GM19035 (cell line): ENCODE data around the gene GNA15.
"Not testable (repeated sequence)": the region's sequence is repeated elsewhere in the genome, so short reads cannot be mapped to it uniquely, and the experiment has no call there.

Source experiments
- ATAC-seq: cut with Tn5 transposase; IDR thresholded peaks from one replicate; pipeline ENCODE4 v1.9.1; 2021; ENCODE audit not compliant: unreplicated experiment

GNA15 gene

DNA sequence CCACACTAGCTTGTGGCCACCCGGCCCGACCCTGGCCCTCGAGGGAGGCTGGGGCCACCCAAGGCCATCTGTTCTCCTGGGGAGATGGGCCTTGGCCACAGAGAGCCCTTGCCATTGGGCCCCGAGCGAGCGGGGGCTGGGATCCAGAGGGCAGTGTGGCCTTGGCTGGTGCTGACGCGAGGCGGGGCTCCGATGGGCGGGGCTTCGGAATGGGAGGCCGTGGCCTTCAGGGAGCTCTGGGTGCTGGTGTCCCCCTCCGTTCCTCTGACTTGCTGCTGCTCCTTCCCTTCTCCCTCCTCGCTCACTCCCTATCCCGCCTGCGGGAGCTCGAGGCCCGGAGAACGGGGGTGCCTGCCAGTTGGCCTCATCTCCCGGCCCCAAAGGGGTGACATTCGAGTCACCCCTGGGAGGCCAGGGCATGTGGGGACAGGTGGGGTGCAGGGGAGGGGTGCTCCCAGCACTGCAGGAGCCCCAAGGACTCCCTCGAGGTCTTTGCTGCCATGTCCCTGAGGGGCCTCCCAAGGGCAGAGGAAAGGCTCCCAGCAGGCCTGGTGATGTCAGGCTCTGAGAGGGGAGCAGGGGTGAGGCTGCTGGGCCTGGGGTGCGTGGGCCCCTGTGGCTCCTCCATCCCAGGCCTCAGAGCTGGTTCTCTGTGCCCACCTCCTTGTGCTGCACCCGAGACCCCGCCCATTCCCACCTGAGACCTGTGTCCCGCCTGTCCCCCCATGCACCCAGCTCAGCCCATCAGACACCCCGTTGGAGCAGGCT, 54.1 kb downstream of the GNA15 start:
- ATAC-seq, result no peak

DNA sequence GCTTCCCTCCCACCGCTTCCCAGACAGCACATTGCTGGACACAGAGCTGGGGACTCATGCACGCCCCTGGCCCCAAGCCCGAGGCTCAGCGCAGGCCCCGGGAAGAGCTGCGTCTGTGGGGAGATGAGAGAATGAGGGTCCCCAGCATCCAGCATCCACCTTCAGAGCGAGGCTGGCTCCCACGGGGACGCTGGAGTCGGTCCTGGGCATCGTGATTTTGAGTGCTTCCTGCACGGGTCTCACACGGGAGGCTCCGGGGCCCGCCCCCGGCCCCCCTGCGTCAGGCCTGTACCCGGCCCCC, 54.6 kb downstream of the GNA15 start:
- no peak for ATAC-seq

DNA sequence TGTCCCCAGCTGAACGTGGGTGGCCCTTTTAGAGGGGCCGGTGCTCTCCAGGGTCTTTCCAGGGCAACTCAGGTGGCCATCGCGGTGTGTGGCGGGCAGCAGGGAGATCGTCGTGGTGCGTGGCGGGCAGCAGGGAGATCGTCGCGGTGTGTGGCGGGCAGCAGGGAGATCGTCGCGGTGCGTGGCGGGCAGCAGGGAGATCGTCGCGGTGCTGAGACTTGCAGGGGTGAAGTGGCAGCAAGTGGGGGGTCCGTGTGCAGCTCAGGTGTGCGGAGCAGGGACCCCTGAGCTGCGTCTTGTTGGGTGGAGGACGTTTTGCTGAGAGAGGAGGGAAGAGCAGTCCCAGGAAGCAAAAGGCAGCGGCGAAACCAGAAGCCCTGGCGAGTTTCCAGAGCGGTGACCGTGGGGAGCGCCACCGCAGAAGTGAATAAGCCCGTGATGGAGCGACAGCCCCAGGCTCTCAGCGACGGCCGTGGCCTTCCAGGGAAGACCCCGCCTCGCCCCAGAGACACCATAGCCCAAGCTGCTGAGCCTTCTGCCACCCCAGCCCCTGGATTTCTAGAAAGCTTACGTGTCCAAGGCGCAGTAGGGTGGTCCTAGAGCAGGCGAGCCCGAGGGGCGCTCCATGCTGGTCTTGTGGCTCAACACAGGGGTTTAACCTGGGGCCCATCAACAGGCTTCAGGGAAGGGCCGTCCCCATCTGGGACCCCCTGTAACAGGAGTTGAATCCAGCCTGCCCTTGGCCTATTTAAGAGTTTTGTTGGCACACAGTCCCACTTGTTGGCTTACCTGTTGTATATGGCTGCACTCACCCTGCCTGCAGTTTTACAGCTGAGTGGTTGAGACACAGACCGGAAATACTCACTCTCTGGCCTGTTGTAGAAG, 55.3 kb downstream of the GNA15 start:
- ATAC-seq, result no peak

DNA sequence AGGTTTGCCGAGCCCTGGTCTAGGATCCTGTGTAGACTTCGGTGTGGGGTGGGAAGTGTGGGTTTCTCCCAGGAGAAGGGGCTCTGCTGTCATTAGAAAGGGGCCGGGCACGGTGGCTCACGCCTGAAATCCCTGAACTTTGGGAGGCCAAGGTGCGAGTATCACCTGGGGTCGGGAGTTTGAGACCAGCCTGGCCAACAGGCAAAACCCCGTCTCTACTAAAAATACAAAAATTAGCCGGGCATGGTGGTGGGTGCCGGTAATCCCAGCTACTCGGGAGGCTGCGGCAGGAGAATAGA, 55.9 kb downstream of the GNA15 start:
- ATAC-seq, result not testable (repeated sequence)

DNA sequence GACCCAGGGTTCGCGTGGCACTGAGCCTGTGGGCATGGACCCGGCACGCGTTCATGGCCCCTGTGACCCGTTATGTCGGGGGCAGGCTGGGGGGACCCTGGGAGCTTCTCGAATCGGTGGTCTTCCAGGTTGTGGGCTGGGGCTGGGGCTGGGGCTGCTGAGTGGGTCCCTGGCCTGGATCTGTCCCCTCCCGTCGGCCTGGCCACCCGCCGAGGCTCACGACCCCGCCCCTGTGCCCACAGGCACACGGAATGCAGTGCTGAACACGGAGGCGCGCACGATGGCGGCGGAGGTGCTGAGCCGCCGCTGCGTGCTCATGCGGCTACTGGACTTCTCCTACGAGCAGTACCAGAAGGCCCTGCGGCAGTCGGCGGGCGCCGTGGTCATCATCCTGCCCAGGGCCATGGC, 56.4 kb downstream of the GNA15 start:
- no peak for ATAC-seq

DNA sequence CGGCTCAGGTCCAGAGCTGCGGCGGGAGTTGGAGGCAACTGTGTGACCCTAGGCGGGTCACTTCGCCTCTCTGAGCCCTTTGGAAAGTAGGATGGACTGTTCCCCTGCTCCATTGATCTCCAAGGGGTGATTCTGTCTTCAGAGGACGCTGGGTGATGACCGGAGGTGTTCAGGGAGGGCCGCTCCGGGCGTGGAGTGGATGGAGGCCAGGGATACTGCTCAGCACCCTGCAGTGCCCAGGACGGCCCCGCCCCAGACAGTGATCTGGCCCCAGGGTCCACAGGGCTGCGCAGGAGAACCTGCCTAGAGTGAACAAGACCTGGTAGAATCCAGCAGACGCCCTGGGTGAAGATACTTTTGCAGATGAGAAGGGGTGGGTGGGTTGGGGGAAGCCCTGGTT, 56.9 kb downstream of the GNA15 start:
- no peak for ATAC-seq

DNA sequence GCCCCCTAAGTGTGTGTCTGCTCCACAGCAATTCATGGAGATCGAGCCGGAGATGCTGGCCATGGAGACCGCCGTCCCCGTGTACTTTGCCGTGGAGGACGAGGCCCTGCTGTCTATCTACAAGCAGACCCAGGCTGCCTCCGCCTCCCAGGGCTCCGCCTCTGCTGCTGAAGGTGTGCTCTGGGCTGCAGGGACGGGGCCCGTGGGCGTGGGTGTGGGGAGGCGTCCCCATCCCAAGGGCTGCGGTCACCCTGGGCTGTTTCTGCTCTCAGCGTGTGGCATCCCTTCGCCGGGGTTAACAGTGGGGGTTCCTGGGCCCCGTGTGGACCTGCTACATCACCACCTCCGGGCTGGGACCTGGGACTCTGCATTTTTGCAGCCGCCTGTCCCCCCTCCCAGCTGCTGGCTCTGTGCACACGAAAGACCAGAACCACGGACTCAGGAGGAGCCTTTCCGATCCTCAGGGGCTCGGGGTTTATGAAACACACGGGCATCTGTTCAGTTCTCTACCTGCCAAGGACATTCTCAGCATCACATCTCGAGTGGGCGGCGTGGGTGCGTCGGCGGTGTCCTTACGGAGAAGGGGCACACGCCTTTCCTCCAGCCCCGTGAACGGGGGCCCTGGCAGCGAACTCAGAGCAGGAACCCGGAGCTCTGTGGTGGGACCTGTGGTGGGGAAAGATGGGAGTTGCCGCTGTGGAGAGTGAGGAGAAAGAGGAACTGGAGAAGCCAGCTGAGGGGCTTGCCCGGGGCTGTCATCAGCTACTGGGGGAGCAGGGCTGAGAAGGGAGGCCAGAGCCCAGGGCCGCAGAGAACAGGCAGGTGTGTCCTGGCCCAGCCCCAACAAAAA, 57.6 kb downstream of the GNA15 start:
- ATAC-seq, result no peak

DNA sequence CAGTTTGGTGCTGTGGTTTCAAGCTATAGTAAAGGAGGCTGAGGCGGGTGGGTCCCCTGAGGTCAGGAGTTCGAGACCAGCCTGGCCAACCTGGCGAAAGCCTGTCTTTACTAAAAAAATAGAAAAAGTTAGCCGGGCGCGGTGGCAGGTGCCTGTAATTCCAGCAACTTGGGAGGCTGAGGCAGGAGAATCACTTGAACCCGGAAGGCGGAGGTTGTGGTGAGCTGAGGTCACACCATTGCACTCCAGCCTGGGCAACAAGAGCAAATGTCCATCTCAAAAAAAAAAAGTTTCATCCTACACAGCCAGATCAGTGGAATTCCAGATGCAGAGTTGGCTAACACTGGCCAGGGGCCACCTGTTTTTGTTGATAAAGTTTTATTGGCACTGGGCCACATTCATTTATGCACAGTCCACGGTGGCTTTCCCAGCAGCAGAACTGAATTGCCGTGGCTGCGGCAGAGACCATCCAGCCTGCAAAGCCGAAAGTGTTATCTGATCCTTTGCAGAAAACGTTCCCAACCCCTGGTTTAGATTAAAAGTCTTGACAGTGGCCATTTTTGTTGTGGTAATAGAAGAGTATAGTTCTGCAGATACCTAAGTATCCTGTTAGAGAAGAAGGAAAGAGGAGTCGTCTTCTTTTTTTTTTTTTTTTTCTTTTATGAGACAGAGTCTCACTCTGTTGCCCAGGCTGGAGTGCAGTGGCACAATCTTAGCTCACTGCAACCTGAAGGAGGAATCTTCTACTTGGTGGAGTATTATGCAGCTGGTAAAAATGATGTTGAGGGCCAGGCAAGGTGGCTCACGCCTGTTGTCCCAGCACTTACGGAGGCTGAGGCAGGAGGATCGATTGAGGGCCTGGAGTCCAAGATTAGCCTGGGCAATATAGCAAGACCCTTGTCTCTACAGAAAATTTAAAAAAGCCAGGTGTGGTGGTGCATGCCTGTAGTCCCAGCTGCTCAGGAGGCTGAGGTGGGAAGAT, 58.6 kb downstream of the GNA15 start:
- ATAC-seq, result no peak

DNA sequence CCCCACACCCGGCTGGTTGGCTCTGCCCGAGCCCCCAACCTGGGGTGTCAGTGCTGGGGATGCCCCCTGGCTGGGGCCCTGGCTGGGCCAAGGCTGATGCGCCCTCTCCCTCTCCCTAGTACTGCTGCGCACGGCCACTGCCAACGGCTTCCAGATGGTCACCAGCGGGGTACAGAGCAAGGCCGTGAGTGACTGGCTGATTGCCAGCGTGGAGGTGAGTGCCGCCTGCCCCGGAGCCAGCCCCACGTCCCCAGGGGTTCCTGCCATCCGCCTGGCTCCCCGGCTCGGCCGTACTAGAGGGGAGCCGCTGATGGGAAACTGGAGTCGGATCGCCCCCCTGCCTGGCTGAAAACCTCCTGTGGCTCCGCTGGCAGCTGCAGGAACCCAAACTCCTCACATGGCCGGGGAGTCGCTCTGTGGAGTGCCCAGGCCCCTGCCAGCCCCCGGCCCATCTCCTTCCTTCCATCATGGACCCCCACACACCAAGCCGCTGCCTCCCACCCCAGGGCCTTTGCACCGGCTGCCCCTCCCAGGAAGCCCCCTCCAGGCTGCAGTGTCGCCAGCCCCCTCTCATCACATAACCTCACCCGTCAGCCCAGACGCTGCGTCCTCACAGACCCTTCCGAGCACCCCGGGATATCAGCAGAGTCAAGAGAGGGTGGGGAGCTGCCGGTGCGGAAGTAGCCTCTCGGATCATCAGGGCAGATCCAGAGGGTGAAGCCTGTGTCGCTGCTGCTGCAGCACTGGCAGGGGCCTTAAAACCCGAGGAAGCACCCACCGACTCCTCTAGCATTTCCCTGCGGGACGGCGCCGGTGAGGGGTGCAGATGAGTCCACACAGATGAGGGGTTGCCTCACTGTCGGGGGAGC, 60.5 kb downstream of the GNA15 start:
- ATAC-seq, result no peak

DNA sequence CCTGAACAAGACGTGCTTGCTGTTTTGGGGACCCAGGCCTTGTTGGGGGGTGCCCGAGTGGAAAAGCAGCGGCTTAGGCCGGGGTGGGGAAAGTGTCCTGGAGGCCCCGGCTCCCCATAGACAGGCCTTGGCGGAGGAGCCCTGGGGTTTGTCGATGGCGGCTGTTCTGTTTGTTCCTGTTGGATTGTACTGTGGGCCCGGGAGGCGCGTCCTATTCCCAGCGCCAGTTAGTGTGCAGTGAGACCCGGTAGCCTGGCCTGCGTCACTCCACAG, 61.0 kb downstream of the GNA15 start:
- ATAC-seq, result no peak

DNA sequence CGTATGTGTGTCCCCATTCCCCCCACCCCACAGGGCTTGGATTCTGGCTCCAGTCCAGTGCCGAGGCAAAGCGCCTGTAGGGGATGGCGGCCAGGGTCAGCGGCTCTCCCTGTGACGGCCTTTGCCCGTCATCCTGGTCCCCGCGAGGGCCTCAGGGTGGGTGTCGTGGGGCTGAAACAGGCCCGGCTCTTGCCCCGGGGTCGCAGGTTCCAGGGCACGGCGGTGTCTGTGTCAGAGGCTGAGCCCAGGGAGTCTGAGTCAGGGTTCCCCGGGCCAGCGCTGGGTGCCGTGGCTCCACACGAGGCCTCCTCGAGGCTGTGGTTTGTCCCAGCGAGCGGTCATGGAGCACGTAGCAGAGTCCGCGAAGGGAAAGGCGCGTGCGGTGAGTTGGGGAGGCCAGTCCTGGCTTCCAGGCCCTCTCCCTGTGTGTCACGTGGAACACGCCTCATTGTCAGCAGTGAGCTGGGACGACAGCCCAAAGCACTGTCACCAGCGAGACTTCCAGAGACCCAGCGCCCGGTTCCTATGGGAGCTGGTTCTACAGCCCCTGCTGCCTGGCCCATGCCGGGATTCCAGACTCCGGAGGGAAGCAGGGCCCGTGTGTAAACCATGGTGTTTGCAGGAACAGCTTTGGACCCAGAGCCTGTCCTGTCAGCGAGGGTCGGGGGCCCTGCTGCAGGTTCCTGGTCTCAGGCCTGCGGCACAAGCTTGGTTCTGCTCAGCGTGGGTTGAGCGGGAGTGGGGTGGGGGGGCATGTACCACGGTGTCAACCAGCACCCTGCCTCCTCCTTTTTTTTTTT, 63.3 kb downstream of the GNA15 start:
- ATAC-seq, result no peak

DNA sequence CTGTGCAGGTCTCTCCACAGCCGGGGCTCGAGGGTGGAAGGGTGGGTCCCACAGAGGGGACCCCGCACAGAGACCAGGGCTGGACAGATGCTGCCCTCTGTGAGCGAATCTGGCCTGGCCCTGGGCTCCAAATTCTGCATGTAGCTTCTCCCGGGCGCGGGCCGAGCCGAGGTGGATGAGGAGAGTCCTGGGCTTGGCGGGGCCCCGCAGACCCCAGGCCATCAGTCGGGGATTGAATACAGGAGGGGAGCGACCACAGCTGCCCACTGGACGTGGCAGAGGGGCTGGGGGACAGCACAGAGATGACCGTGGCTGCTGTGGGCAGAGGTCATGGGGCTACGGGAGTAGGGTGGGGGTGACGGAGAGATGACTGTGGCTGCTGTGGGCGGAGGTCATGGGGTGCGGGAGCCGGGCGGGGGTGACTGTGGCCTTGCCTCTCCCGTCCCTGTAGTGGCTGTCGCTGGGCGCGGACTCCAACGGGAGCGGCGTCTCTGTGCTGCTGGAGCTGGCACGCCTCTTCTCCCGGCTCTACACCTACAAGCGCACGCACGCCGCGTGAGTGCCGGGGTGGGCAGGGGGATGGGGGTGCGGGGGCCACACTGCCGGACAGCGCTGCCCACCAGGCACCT, 65.4 kb downstream of the GNA15 start:
- no peak for ATAC-seq

DNA sequence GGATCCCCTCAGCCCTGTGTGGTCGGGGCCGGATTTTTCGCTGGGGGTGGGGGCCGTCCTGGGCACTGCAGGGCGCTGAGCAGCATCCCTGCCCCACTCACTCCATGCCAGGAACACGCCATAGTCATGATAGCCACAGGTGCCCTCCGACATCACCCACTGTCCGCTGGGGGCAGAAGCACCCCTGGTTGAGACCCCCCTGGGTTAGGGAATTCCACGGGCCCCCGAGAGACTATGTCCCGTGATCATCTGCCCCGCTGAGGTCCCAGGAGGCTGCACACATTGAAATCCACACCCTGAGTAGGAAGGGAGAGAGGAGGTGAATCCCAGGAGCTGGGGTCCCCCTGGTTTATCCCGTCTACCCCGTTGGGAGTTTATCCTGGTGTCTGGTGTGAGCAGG, 66.1 kb downstream of the GNA15 start:
- no peak for ATAC-seq

DNA sequence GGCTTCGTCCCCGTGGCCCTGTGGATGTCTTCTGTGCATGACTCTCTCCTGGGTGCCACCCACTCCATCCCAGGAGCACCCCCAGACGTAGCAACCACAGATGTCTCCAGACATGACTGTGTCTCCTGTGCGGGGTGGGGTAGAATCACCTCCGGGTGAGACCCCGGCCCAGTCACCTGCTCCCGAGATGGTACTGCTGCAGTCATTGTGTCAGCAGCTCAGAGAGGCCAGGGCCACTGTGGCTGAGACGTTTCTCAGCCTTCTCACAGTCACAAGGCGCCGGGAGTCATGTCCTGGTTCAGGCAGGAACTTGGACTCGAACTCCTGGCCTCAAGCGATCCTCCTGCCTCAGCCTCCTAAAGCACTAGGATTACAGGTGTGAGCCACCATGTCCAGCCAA, 66.5 kb downstream of the GNA15 start:
- ATAC-seq, result no peak

DNA sequence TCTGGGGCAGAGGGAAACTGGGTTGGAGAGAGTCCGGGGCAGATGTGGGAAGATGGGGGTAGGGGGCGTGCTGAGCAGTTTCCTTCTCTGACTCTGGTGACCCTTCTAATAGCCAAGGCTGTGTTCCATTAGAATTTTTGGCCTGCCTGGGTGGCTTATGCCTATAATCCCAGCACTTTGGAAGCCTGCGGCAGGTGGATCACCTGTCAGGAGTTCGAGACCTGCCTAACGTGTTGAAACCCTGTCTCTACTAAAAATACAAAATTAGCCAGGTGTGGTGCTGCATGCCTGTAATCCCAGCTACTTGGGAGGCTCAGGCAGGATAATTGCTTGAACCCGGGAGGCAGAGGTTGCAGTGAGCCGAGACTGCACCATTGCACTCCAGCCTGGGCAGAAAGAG, 67.1 kb downstream of the GNA15 start:
- not testable (repeated sequence) for ATAC-seq

DNA sequence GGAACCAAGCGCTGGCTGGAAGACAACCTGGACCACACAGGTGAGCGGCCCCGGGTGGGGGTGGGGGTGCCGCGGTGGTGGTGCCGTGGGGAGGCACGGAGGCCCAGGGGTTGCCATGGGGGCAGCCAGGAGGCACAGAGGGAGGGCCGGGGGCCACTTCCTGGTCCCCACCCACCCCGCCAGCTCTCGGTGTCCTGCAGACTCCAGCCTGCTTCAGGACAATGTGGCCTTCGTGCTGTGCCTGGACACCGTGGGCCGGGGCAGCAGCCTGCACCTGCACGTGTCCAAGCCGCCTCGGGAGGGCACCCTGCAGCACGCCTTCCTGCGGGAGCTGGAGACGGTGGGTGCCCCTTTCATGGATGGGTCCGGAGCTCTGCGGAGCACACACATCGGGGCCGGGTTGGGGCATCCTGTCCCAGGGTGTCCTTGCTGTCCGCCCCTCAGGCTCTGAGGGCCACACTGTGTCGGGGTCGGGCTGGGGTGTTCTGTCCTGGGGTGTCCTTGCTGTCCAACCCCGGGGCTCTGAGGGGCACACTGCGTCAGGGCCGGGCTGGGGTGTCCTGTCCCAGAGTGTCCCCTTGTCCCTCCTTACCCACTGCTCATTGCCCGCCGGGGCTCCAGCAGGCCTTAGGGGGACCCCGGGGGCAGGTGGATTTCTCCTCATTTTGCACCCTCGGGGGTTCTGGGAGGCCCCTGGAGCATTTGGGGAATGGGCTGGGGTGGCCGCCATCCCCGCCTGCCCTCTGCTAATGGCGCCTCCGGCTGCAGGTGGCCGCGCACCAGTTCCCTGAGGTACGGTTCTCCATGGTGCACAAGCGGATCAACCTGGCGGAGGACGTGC, 68.2 kb downstream of the GNA15 start:
- no peak for ATAC-seq

DNA sequence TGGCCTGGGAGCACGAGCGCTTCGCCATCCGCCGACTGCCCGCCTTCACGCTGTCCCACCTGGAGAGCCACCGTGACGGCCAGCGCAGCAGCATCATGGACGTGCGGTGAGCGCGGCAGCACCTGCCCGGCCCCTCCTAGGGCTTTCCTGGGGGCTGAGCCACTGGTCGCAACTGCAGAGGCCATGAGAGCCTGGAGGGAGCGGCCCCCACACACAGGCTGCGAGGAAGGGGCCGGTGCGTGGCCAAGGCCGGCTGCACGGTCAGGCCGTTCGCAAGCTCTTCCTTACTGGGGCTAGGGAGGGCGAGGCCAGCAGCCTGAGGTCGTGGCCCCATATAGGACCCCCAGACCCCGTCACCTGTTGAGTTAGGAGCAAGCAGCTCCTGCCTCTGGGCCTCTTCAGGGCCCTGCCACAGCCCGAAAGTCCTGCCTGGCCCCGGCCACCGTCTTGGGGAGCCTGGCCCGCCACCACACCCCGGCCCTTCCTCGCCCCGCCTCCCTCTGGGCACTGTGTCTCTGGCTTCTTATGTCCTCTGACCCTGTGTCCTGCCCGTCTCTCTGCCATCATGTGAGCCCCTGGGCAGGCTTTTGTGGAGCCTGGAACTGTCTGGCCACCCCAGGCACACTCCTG, 68.9 kb downstream of the GNA15 start:
- no peak for ATAC-seq
